SK-N-SH treated with all-trans-retinoic acid at 6 μM for 48 hours (cell line): ENCODE measurements around the gene SLC44A5.
A peak's percentile ranks its signal among the peaks of the same experiment; 100 is the strongest.

ENCODE experiments used
- ATAC-seq: fragments of 200-7000 bp; cut with Tn5 transposase; 3 replicates; pipeline ENCODE4 v1.9.1; 2020; ENCODE audit warnings: mild to moderate bottlenecking, moderate library complexity
- ARNTL ChIP-seq: fragments of 450-650 bp; formaldehyde crosslinking; IDR thresholded peaks from 2 replicates; pipeline ENCODE4 v1.5.0; 2020; ENCODE audit warnings: low read depth, mild to moderate bottlenecking, moderate library complexity, borderline replicate concordance
- BACH2 ChIP-seq: fragments of 250-450 bp; sonication (Bioruptor Pico); IDR thresholded peaks from 2 replicates; pipeline ENCODE4 v1.9.0; 2021; ENCODE audit warnings: mild to moderate bottlenecking, borderline replicate concordance
- CSDC2 ChIP-seq: fragments of 250-450 bp; sonication (Bioruptor Pico); IDR thresholded peaks from 2 replicates; pipeline ENCODE4 v1.5.0; 2020; ENCODE audit warnings: mild to moderate bottlenecking, moderate library complexity
- ESRRG ChIP-seq: fragments of 250-450 bp; sonication (Bioruptor Pico); IDR thresholded peaks from 2 replicates; pipeline ENCODE4 v1.6.1; 2021; ENCODE audit warnings: mild to moderate bottlenecking
- GLIS3 ChIP-seq: fragments of 250-450 bp; sonication (Bioruptor Pico); IDR thresholded peaks from 2 replicates; pipeline ENCODE4 v1.5.0; 2020; ENCODE audit warnings: mild to moderate bottlenecking, moderate library complexity
- ISL1 ChIP-seq: fragments of 250-450 bp; sonication (Bioruptor Pico); IDR thresholded peaks from 2 replicates; pipeline ENCODE4 v2.1.2; 2022; ENCODE audit warnings: mild to moderate bottlenecking, moderate library complexity
- OSR1 ChIP-seq: fragments of 250-450 bp; sonication (Bioruptor Pico); IDR thresholded peaks from 2 replicates; pipeline ENCODE4 v1.8.0; 2022; ENCODE audit warnings: moderate library complexity, mild to moderate bottlenecking, inconsistent platforms
- PPARA ChIP-seq: fragments of 250-450 bp; sonication (Bioruptor Pico); IDR thresholded peaks from 2 replicates; pipeline ENCODE4 v1.5.0; 2020; ENCODE audit warnings: mild to moderate bottlenecking, borderline replicate concordance
- RARB ChIP-seq: fragments of 250-450 bp; sonication (Bioruptor Pico); IDR thresholded peaks from 2 replicates; pipeline ENCODE4 v1.8.0; 2021; ENCODE audit warnings: mild to moderate bottlenecking, moderate library complexity
- SNAI2 ChIP-seq: fragments of 250-450 bp; sonication (Bioruptor Pico); IDR thresholded peaks from 2 replicates; pipeline ENCODE4 v1.5.0; 2020; ENCODE audit warnings: mild to moderate bottlenecking, moderate library complexity
- TCF4 ChIP-seq: fragments of 250-450 bp; sonication (Bioruptor Pico); IDR thresholded peaks from 2 replicates; pipeline ENCODE4 v1.8.0; 2021; ENCODE audit warnings: mild to moderate bottlenecking, moderate library complexity, borderline replicate concordance
- TOX ChIP-seq: fragments of 250-450 bp; sonication (Bioruptor Pico); IDR thresholded peaks from 2 replicates; pipeline ENCODE4 v1.8.0; 2021; ENCODE audit warnings: mild to moderate bottlenecking, moderate library complexity, borderline replicate concordance
- ZC3H10 ChIP-seq: fragments of 250-450 bp; sonication (Bioruptor Pico); IDR thresholded peaks from 2 replicates; pipeline ENCODE4 v1.5.1; 2021; ENCODE audit warnings: mild to moderate bottlenecking, moderate library complexity
- ZFP3 ChIP-seq: fragments of 250-450 bp; sonication (Bioruptor Pico); IDR thresholded peaks from 2 replicates; pipeline ENCODE4 v1.5.0; 2020; ENCODE audit warnings: mild to moderate bottlenecking, moderate library complexity
- ZFP30 ChIP-seq: fragments of 450-650 bp; formaldehyde crosslinking; IDR thresholded peaks from 2 replicates; pipeline ENCODE4 v1.5.0; 2022; ENCODE audit warnings: mild to moderate bottlenecking, moderate library complexity
- ZNF565 ChIP-seq: fragments of 450-650 bp; formaldehyde crosslinking; conservative IDR thresholded peaks from 2 replicates; pipeline ENCODE4 v1.5.0; 2020; ENCODE audit warnings: low read depth, mild to moderate bottlenecking, moderate library complexity
- ZNF8 ChIP-seq: fragments of 450-650 bp; formaldehyde crosslinking; IDR thresholded peaks from 2 replicates; pipeline ENCODE4 v1.5.0; 2020; ENCODE audit warnings: mild to moderate bottlenecking, moderate library complexity
- TF ChIP-seq, protein P1 (sequence below): fragments of 250-450 bp; sonication (Bioruptor Pico); IDR thresholded peaks from 2 replicates; pipeline ENCODE4 v1.5.1; 2021; ENCODE audit warnings: mild to moderate bottlenecking, moderate library complexity
- TF ChIP-seq, protein P2 (sequence below): fragments of 250-450 bp; sonication (Bioruptor Pico); IDR thresholded peaks from 2 replicates; pipeline ENCODE4 v1.5.0; 2020; ENCODE audit warnings: mild to moderate bottlenecking, moderate library complexity
- TF ChIP-seq, protein P3 (sequence below): fragments of 250-450 bp; sonication (Bioruptor Pico); IDR thresholded peaks from 2 replicates; pipeline ENCODE4 v1.5.1; 2020; ENCODE audit warnings: low read depth, mild to moderate bottlenecking, moderate library complexity
- TF ChIP-seq, protein P4 (sequence below): fragments of 250-450 bp; sonication (Bioruptor Pico); IDR thresholded peaks from 2 replicates; pipeline ENCODE4 v1.8.0; 2021; ENCODE audit warnings: low read depth, mild to moderate bottlenecking, moderate library complexity, borderline replicate concordance

Gene SLC44A5

DNA sequence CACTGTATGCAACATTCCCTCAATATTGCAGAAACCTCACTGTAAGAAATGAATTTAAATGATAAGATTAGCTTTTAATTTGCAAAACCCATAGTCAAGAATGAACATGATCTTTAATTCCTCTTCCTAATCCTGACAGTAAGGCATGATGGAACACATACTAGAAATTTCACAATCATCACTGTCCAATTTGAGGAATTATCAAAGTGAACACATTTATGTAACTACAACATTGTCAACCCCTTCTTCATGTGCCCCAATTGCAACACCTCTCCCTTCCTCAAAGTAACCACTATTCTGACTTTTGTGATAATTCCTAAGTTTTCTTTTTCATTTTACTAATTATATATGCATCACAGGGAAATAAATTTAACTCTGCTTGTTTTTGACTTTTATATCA, 373.6 kb downstream of the SLC44A5 start:
- no peak for ATAC-seq
- no peak for TF ChIP-seq ZC3H10 (CRISPR knock-in tag)
- TF ChIP-seq RARB (CRISPR knock-in tag): no peak
- no peak for TF ChIP-seq ISL1 (CRISPR knock-in tag)
- TF ChIP-seq PPARA (CRISPR knock-in tag): no peak
- no peak for TF ChIP-seq ARNTL (CRISPR knock-in tag)
- TF ChIP-seq TOX (CRISPR knock-in tag): no peak
- no peak for TF ChIP-seq ZFP30
- TF ChIP-seq CSDC2 (CRISPR knock-in tag): no peak
- no peak for TF ChIP-seq BACH2 (CRISPR knock-in tag)
- TF ChIP-seq, protein P1, sequence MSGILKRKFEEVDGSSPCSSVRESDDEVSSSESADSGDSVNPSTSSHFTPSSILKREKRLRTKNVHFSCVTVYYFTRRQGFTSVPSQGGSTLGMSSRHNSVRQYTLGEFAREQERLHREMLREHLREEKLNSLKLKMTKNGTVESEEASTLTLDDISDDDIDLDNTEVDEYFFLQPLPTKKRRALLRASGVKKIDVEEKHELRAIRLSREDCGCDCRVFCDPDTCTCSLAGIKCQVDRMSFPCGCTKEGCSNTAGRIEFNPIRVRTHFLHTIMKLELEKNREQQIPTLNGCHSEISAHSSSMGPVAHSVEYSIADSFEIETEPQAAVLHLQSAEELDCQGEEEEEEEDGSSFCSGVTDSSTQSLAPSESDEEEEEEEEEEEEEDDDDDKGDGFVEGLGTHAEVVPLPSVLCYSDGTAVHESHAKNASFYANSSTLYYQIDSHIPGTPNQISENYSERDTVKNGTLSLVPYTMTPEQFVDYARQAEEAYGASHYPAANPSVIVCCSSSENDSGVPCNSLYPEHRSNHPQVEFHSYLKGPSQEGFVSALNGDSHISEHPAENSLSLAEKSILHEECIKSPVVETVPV (CRISPR knock-in tag): no peak
- TF ChIP-seq, protein P2, sequence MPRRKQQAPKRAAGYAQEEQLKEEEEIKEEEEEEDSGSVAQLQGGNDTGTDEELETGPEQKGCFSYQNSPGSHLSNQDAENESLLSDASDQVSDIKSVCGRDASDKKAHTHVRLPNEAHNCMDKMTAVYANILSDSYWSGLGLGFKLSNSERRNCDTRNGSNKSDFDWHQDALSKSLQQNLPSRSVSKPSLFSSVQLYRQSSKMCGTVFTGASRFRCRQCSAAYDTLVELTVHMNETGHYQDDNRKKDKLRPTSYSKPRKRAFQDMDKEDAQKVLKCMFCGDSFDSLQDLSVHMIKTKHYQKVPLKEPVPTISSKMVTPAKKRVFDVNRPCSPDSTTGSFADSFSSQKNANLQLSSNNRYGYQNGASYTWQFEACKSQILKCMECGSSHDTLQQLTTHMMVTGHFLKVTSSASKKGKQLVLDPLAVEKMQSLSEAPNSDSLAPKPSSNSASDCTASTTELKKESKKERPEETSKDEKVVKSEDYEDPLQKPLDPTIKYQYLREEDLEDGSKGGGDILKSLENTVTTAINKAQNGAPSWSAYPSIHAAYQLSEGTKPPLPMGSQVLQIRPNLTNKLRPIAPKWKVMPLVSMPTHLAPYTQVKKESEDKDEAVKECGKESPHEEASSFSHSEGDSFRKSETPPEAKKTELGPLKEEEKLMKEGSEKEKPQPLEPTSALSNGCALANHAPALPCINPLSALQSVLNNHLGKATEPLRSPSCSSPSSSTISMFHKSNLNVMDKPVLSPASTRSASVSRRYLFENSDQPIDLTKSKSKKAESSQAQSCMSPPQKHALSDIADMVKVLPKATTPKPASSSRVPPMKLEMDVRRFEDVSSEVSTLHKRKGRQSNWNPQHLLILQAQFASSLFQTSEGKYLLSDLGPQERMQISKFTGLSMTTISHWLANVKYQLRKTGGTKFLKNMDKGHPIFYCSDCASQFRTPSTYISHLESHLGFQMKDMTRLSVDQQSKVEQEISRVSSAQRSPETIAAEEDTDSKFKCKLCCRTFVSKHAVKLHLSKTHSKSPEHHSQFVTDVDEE: no peak
- no peak for TF ChIP-seq ZFP3 (CRISPR knock-in tag)
- TF ChIP-seq, protein P3, sequence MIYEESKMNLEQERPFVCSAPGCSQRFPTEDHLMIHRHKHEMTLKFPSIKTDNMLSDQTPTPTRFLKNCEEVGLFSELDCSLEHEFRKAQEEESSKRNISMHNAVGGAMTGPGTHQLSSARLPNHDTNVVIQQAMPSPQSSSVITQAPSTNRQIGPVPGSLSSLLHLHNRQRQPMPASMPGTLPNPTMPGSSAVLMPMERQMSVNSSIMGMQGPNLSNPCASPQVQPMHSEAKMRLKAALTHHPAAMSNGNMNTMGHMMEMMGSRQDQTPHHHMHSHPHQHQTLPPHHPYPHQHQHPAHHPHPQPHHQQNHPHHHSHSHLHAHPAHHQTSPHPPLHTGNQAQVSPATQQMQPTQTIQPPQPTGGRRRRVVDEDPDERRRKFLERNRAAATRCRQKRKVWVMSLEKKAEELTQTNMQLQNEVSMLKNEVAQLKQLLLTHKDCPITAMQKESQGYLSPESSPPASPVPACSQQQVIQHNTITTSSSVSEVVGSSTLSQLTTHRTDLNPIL (CRISPR knock-in tag): no peak
- no peak for TF ChIP-seq GLIS3
- no peak for TF ChIP-seq OSR1 (CRISPR knock-in tag)
- no peak for TF ChIP-seq ZNF565 (CRISPR knock-in tag)
- TF ChIP-seq, protein P4, sequence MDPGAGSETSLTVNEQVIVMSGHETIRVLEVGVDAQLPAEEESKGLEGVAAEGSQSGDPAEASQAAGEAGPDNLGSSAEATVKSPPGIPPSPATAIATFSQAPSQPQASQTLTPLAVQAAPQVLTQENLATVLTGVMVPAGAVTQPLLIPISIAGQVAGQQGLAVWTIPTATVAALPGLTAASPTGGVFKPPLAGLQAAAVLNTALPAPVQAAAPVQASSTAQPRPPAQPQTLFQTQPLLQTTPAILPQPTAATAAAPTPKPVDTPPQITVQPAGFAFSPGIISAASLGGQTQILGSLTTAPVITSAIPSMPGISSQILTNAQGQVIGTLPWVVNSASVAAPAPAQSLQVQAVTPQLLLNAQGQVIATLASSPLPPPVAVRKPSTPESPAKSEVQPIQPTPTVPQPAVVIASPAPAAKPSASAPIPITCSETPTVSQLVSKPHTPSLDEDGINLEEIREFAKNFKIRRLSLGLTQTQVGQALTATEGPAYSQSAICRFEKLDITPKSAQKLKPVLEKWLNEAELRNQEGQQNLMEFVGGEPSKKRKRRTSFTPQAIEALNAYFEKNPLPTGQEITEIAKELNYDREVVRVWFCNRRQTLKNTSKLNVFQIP (CRISPR knock-in tag): no peak
- no peak for TF ChIP-seq ESRRG (CRISPR knock-in tag)
- TF ChIP-seq SNAI2 (CRISPR knock-in tag): no peak

DNA sequence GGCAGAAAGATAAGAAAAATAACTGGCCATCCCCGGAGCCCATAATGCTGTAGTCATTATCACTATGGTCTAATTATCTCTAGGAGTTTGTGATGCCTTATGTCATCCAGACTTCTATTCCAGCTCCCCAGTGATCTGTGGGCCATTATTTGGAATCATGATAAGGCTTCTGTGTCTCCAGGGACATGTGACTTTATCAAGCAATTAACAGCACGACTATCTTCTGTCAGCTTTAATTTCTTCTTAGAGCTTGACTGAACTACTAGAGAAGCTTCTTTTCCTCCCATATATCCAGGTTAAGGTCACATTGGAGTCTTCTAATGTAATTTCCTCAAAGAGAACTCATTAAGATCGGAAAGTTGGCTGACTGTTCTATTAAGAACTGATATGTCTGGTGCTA, 376.4 kb downstream of the SLC44A5 start:
- no peak; the same call in 2 of the 3 replicates for ATAC-seq
- TF ChIP-seq SNAI2 (CRISPR knock-in tag): peak; percentile 86; the same call in 1 of the 2 replicates
- TF ChIP-seq, protein P1 (CRISPR knock-in tag): 0 out of 2 replicates have a peak, but pooled peaks have one; percentile 10
- TF ChIP-seq ISL1 (CRISPR knock-in tag): peak; percentile 97
- TF ChIP-seq ZNF8 (CRISPR knock-in tag): 0 out of 2 replicates have a peak, but pooled peaks have one; percentile 4
- TF ChIP-seq ZFP3 (CRISPR knock-in tag): peak; percentile 67
- TF ChIP-seq, protein P3 (CRISPR knock-in tag): peak; percentile 74; the same call in 1 of the 2 replicates
- no peak for TF ChIP-seq CSDC2 (CRISPR knock-in tag)
- TF ChIP-seq TCF4 (CRISPR knock-in tag): peak; percentile 66
- no peak for TF ChIP-seq ZC3H10 (CRISPR knock-in tag)
- TF ChIP-seq ESRRG (CRISPR knock-in tag): 0 out of 2 replicates have a peak, but pooled peaks have one; percentile 45
